ENCODE results near the gene PLBD2. TPM values are rescaled to one million over a fixed set of nuclear protein-coding genes. Genes with fewer than 3 reads are reported as not detected.
A peak's percentile ranks its signal among the peaks of the same experiment; 100 is the strongest.

PLBD2 gene
- total RNA-seq, 4 donors from 2014 or later: 36.5 to 57.9 (median 44.7) TPM

GRCh38 chr12:113361574-113362370 is 3.4 kb downstream of the PLBD2 start:
- 70 to 71% methylated on average over 12 of the region's 12 CpGs for WGBS, 2 donors
- H3K27ac ChIP-seq: peak overlapping the region in 1 of 4 donors; percentile 52
- H3K4me3 ChIP-seq: no peak overlapping the region
- no peak for TF ChIP-seq CTCF (IDR thresholded peaks at IDR 0.05)
- TF ChIP-seq POLR2A (IDR thresholded peaks at IDR 0.05): no peak
- TF ChIP-seq EP300 (IDR thresholded peaks at IDR 0.05): no peak
- H3K36me3 ChIP-seq: peaks cover 0 to 27% (median 0%) of the 10 kb centered on the region in 3 donors
- no peaks in the 10 kb centered on the region for H3K9me3 ChIP-seq
- no peak for DNase-seq (ENCODE audit: low spot score in 2 of 2)
- peaks cover 0 to 38% (median 9%) of the 10 kb centered on the region in 4 donors for H3K4me1 ChIP-seq
- H3K27me3 ChIP-seq: no peaks in the 10 kb centered on the region

GRCh38 chr12:113364698-113365097 is 6.3 kb downstream of the PLBD2 start:
- 97% methylated on average over 5 of the region's 5 CpGs for WGBS, 2 donors
- no peaks in the 10 kb centered on the region for H3K9me3 ChIP-seq

GRCh38 chr12:113365639-113366395 is 7.4 kb downstream of the PLBD2 start:
- Histone ChIP-seq H3K4me1 (peaks cover 0 to 28% (median 0%) of the 10 kb centered on the region in 4 donors), H3K27me3 (no peaks in the 10 kb centered on the region), H3K36me3 (peaks cover 0 to 31% (median 0%) of the 10 kb centered on the region in 3 donors), H3K27ac (no peak overlapping the region), H3K4me3 (no peak overlapping the region), H3K9me3 (no peaks in the 10 kb centered on the region)
- whole genome bisulfite sequencing, 2 donors: 88 to 90% methylated on average over 7 of the region's 7 CpGs
- DNase-seq (ENCODE audit: low spot score in 2 of 2): no peak
- TF ChIP-seq EP300 (IDR thresholded peaks at IDR 0.05): no peak
- no peak for TF ChIP-seq POLR2A (IDR thresholded peaks at IDR 0.05)
- TF ChIP-seq CTCF (IDR thresholded peaks at IDR 0.05): no peak

More at GRCh38 chr12:113364698-113365097, 6.3 kb downstream of the PLBD2 start:
- H3K27ac ChIP-seq: no peak overlapping the region
- DNase-seq (ENCODE audit: low spot score in 2 of 2): no peak
- peaks cover 0 to 27% (median 0%) of the 10 kb centered on the region in 3 donors for H3K36me3 ChIP-seq
- no peaks in the 10 kb centered on the region for H3K27me3 ChIP-seq
- peaks cover 0 to 34% (median 3%) of the 10 kb centered on the region in 4 donors for H3K4me1 ChIP-seq
- TF ChIP-seq CTCF (IDR thresholded peaks at IDR 0.05) (no peak), EP300 (IDR thresholded peaks at IDR 0.05) (no peak), POLR2A (IDR thresholded peaks at IDR 0.05) (no peak)
- H3K4me3 ChIP-seq: no peak overlapping the region

- TF ChIP-seq EP300 (IDR thresholded peaks at IDR 0.05): no peak
- Histone ChIP-seq H3K4me3 (no peak overlapping the region), H3K27ac (peak overlapping the region in 1 of 4 donors; percentile 9), H3K9me3 (no peaks in the 10 kb centered on the region), H3K4me1 (peaks cover 0 to 22% (median 0%) of the 10 kb centered on the region in 4 donors), H3K36me3 (peaks cover 0 to 42% (median 0%) of the 10 kb centered on the region in 3 donors), H3K27me3 (no peaks in the 10 kb centered on the region)
- DNase-seq (ENCODE audit: low spot score in 2 of 2): no peak
- WGBS, 2 donors: 65 to 70% methylated on average over 4 of the region's 4 CpGs
These were observed 8.4 kb downstream of the PLBD2 start for GRCh38 chr12:113366827-113367226.

GRCh38 chr12:113368331-113368730 is 9.9 kb downstream of the PLBD2 start:
- Histone ChIP-seq H3K4me1 (peaks cover 0 to 17% (median 0%) of the 10 kb centered on the region in 4 donors), H3K27ac (peak overlapping the region in 2 of 4 donors; percentile 78 to 85), H3K27me3 (no peaks in the 10 kb centered on the region), H3K4me3 (no peak overlapping the region), H3K9me3 (no peaks in the 10 kb centered on the region), H3K36me3 (peaks cover 0 to 57% (median 0%) of the 10 kb centered on the region in 3 donors)
- 88 to 92% methylated on average over 4 of the region's 4 CpGs for WGBS, 2 donors
- TF ChIP-seq POLR2A (IDR thresholded peaks at IDR 0.05) (no peak), EP300 (IDR thresholded peaks at IDR 0.05) (no peak), CTCF (IDR thresholded peaks at IDR 0.05) (no peak)
- no peak for DNase-seq (ENCODE audit: low spot score in 2 of 2)
